LHCN-M2 (cell line): ENCODE results near the gene SLC25A41. TPM values are rescaled to one million over a fixed set of nuclear protein-coding genes. Genes with fewer than 3 reads are reported as not detected.
A peak's percentile ranks its signal among the peaks of the same experiment; 100 is the strongest.

Experiments used
- DNase-seq: peaks from one replicate; pipeline ENCODE4 v3.0.0-alpha.2; 2012; ENCODE audit warnings: low read depth
- polyA plus RNA-seq: library from polyadenylated mRNA; unstranded; fragments of >200 nt; gene quantifications from one replicate; pipeline ENCODE4 v1.2.1, GENCODE V29; 2012; ENCODE audit warnings: missing spikeins
- total RNA-seq: library from RNA; depleted of rRNA; stranded (reverse); fragments of >200 nt; gene quantifications from 2 replicates; pipeline ENCODE4 v1.2.3, GENCODE V29; 2014; rRNA removed

Gene SLC25A41
- total RNA-seq: not detected in 2 replicates
- polyA plus RNA-seq: not detected

DNA sequence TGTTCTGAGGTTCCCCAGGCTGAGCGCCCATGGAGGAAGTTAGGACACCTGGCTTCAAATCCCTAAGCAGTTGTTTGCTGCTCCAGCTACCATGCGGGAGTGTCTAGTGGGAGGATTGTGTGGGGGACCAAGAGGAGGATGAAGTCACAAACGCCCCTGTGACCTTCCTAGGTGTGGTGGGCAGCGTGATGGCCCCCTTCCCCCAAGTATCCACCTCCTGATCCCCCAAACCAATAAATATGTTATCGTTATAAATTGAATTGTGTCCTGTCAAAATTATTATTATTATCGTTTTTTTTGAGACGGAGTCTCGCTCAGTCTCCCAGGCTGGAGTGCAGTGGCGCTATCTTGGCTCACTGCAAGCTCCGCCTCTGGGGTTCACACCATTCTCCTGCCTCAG, at the start of gene SLC25A41:
Gene SLC25A41, minus strand, starts transcription at position 101 of the 400 bp plus-strand sequence. Its CDS starts 70 bp downstream, at position 31.
- DNase-seq: no peak

DNA sequence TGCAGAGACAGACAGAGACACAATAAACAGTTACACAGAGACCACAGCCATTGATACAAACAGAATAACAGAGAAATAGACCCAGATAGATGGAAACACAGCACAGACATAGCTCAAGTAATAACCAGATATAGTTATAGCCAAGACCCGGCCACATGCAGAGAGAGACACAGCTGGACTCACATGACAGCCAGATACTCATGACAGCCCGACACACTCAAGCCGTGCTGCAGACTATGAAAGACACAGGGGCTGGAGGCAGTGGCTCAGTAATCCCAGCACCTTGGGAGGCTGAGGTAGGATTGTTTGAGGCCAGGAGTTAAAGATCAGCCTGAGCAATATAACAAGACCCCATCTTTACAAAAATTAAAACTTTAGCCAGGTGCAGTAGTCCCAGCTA, 49.7 kb upstream of the SLC25A41 start:
- no peak for DNase-seq

DNA sequence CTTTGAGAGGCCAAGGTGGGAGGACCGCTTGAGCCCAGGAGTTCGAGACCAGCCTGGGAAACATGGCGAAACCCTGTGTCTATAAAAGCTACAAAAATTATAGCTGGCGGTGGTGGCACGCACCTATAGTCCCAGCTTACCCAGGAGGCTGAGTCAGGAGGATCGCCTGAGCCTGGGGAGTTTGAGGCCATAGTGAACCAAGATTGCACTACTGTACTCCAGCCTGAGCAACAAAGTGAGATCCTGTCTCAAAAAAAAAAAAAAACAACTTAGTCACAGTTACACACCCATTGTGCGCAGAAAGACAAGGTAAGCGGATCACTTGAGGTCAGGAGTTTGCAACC, 48.8 kb upstream of the SLC25A41 start:
- DNase-seq: no peak

DNA sequence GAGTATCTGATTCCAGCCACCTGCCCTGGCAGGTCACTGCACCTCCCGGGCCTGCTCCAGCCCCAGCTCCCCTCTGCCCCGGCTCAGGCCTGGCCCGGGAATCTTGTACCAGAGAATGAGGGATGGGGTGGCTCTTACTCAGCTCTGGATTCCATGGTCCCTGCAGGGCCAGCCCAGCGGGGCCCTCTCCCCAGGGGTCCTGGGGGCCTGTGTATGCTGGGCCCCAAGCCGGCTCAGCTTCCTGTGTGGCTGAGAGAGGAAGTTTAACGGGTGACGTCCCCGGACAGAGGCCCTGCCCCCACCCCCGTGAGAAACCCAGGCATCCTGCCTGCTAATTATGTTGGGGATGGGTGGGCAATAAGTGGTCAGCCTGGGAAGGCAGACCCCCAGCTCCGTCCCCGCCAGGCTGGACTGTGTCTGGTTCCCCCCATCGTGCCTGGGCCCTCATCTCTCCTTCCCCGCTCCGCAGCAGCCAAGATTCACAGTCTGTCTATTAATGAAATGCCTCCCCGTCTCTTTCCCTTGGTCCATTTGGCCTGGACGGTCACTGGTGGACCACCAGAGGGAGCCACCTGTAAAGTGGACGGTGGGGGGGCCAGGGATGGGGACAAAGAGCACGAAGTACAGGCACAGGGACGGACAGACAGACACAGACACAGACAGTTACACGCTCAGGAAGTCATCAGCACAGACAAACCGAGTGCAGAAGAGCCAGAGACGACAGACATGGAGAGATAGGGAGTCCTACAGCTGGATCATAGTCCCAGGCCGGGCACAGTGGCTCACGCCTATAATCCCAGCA, 48.2 kb upstream of the SLC25A41 start, which contains the start of gene DENND1C:
Gene DENND1C, minus strand, starts transcription at position 247 of the 802 bp plus-strand sequence. Its CDS starts 92 bp downstream, at position 155.
- no peak for DNase-seq

DNA sequence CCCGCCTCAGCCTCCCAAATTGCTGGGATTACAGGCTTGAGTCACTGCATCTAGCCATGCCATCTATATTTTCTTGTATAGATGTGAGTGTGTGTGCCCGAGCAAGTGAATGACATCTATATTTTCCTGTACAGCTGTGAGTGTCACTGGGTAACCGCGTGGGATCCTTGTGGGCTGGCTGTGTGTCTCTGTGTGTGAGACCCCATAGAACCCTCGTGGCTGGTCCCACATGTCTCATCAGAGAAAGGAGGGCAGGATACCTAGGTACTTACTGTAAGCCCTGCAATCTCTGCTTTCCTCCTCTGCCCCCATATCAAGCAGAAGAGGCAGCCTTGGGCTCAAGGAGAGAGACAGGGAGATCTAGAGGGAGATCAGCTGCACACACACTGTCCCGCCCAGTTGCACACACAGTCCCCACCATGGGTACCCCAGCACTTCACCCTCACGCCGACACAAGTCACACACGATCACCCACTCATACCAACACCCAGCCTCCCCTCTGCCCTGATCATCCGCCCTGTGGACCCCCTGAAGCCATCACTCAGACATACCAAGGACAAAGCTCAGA, 47.4 kb upstream of the SLC25A41 start:
- DNase-seq: no peak

DNA sequence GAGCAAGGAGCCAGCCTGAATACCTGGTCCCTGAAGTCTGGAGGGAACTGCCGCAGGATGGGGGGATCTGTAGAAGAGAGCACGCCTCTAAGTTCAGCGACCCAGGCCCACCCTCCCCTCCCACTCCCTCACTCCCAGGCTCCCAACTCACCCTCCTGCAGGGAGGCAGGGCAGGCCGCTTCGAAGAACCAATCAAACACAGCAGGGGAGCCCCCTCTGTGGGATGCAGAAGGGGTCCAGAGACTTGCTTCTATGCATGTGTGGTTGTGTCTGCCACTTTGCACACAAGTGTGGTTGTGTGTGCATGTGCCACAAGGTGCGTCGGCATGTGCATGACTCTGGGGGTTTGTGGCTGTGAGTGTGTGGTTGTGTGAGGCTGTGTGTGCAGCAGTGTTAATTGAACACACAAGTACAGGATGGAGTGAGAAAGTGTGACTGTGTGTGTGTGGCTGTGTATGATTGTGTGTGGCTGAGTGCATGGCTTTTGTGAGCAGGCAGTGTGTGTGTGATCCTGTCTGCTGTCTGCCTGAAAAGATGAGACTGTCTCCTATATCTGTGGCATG, 46.4 kb upstream of the SLC25A41 start:
- DNase-seq: no peak

DNA sequence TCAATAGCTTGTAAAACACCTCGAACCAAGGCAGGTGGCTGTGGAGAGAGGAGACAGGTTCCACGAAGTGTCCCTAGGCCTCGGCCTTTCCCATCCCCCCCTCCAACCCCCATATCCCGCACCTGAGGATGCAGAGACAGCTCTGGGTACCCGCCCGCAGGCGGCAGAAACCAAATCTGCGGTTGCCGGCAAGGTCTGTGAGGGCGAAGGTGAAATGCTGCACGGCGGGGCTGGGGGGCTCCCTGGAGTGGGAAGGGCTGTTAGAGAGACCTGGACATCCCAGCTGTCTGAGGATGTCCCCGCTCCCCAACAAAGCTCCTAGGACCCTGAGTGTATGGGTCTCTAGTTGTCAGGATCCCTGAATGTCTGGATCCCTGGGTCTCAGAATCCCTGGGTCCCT, 45.3 kb upstream of the SLC25A41 start:
- DNase-seq: no peak

DNA sequence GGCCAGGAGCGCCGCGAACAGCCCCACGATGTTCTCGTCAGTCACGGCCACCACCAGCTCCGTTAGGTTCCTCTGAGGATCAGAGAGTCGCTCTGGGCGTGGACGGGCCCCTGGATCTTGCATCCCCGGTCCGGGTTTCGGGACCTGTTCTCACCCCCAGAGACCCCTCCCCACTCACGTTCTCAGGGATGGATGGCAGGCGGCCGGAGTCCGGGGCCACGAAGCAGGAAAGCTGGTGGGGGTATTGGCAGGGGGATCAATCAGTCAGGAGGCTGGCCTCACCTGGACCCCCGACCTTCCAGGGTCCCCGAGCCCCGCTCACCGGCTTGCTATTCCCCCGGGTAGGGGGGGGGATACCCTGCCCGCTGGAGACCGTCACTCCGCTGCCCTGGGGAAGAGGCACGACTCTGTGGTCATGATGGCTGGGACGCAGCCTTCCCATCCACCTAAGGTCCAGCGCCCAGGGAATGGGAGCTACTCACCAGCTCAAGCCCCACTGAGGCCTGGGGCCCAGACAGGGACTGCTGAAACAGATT, 43.4 kb upstream of the SLC25A41 start:
- no peak for DNase-seq

DNA sequence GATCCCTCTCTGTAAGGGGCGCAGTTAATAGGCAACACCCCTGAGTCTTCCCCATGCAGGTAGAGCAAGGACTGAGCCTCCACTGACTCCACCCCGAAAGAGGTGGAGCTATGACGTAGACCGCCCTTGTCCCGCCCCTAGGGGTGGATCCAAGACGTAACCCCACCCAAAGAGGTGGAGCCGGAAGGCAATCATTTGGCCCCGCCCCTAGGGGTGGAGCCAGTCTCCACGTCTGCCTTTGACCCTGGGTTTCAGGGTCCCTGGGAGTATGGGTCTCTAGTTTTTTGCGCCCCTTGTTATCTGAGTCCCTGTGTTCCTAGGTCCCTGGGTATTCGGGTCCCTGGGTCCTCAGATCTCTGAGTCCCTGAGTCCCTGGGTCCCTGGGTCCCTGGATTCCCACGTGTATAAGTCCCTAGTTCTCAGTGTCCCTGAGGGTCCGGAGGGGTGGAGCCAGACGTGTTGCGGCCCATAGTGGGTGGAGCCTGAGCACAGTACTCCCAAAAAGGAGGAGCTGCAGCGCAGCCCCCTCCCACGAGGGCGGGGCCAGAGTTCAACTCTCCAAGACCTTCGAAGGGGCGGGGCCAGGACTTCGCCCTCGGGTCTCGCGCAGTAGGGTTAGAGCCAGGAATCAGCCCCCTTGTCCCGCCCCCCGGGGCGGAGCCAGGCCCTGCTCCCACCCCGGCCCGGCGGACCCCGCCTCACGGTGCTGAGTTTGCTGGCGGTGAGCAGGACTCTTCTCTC, 42.8 kb upstream of the SLC25A41 start:
- DNase-seq: peak; percentile 20

DNA sequence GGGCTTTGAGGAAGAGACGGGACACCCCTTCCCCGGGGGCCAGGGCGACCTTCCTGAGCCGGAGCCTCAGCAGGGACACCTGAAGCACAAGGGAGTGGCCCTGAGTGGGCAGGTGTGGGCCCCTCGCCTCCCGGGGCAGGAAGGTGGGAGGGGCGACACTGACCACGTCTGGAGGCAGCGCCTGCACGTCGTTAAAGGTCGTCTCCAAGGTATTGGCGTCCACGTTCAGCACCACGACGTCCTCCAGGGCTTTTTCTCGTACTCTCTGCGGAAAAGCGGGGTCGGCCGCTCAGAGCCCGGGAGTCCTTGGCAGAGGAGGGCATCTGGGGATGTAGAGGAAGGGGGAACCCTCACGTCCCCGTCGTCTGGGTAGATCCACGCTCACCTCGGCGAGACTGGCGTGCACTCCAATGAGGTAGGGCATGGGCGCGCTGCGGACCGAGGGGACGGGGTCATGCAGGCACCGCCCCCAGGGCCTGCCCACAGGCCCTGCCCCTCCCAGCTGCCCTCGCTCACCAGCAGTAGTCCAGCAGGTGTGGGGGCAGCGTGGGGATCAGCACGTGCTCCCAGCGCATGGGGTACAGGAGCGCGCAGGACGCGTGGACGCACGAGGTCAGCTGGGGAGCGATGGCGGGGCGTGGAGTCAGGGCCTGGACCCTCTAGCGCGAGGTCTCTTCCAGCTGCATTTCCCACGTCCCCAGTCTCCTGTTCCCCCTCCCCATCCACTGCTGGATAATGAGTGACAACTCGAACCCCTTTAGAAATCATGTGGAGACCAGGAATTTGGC, 42.0 kb upstream of the SLC25A41 start:
- DNase-seq: no peak

DNA sequence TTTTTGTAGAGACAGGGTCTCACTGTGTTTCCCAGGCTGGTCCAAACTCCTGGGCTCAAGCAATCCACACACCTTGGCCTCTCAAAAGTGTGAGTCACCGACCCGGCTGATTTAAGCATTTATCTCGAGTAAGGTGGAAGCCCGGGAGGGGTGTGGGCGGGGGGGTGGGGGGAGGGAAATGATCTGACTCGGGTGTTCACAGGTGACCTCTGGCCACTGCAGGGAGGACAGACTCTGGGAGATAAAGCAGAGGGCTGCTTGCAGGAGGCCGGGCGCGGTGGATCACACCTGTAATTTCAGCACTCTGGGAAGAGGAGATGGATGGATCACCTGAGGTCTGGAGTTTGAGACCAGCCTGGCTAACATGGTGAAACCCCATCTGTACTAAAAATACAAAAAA, 40.1 kb upstream of the SLC25A41 start:
- DNase-seq: no peak

DNA sequence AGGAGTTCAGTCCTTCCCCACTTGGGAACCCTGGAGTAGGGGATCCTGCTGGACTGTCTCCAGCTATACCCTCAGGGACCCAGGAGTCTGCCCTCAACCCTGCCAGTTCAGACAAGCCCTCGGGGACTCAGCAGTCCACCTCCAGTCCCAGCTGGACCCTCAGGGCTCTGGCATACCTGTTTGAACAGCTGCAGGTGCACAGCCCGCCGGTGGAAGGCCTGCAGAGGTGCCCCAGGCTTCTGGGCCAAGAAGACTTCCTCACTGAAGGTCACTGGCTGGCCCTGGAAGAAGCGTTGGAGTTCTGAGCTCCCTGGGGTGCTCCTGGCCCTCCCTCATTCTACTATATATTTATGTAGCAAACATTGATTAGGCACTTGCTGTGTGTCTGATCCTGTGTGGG, 39.1 kb upstream of the SLC25A41 start:
- no peak for DNase-seq

DNA sequence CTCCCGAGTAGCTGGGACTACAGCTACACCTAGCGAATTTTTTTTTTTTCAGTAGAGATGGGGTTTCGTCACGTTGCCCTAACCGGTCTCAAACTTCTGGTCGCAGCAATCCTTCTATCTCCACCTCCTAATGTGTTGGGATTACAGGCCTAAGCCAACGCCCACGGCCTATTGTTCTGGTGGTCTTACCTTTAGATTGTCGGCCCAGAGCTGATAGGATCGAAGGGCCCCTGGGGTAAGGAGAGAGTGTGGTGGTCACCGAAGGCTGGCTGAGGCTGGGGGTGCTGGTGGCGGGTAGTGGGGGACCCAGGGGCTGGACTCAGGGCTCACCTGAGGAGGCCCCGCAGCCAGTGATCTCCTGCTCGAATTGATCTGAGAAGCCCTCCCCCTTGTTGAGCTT, 37.5 kb upstream of the SLC25A41 start:
- no peak for DNase-seq

DNA sequence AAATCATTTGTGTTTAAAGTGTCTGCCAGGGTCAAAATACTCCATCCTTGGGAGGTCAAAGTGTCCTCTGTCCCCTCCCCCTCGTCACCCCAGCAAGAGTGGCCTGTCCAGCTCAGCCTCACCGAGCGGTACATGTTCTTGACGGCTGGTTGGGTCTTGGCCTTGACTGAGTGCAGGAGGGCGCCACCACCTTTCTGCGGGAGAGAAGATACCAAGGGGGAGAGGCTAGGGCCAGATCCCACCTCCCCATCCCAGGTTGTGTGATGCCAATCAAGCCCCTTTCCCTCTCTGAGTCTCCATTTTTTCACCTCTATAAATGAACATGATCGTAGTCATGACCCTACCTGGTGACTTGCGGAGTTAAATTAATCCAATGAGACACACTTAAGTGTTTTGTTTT, 36.6 kb upstream of the SLC25A41 start:
- DNase-seq: no peak

DNA sequence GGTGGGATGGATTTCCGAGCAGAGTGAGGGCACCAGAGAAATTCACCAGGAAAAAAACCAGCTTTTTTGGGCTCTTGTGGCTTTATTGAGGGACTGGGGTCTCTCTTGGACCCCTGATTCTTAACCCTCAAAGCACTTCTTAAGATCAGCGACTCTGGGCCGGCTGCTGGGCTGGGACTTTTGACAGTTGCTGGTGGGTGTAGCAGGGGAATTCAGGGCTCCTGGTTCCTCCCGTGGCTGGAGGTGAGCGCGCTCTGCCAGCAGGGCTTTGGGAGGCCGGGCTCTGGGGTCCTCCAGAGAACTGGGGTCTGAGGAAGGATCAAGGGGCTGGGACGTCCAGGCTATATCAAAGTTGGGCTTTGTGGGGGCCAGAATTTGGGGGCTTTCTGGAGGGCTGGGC, 33.8 kb upstream of the SLC25A41 start:
- no peak for DNase-seq

DNA sequence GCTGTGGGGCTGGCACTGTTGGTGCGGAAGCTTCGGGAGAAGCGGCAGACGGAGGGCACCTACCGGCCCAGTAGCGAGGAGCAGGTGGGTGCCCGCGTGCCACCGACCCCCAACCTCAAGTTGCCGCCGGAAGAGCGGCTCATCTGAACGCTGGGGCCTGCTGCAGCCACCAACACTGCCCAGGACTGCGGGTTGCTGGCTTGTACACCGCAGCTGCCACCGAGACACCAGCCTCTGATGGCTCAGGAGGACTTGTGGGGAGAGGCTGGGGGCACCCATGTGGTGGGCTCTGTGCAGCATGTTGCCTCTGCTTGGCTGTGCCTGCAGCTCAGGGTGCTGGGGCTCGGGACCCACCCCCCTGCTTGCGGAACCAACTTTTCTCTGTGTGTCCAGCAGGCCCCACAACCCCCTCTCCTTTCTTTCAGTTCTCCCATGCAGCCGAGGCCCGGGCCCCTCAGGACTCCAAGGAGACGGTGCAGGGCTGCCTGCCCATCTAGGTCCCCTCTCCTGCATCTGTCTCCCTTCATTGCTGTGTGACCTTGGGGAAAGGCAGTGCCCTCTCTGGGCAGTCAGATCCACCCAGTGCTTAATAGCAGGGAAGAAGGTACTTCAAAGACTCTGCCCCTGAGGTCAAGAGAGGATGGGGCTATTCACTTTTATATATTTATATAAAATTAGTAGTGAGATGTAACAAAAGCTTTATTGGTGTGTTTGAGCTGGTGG, 33.1 kb upstream of the SLC25A41 start:
- no peak for DNase-seq

DNA sequence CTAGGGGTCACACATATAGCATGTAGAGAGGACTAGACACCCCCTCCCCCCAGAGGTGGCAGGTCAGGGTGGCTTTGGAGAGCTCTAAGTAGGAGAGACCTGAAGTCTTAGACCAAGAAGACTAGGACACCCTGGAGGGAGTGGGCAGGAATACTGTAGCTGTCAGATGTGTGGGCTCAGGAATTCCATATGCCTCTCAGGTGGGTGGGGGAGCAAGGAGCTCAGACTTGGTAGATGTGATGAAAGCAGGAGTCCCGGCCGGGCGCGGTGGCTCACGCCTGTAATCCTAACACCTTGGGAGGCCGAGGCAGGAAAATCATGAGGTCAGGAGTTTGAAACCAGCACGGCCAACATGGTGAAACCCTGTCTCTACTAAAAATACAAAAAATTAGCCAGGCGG, 32.1 kb upstream of the SLC25A41 start:
- no peak for DNase-seq

DNA sequence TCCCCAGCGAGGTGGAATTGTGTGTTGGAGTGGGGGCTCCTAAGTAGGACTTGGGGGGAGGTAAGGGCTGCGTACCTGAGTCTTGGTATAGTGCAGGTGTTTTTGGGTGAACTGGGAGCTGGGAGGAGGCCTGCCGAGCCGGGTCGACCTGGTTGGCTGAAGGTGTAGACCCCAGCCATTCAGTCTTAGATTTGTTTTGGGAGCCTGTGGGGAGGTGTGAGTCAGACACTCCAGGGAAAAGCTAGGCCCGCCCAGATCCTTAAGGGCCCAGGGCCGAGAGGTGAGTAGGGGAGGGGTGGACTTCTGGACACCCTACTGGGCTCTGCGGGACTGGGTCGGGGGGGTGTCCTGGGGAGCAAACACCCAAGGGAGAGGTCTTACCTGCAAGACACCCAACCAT, 31.4 kb upstream of the SLC25A41 start:
- no peak for DNase-seq

DNA sequence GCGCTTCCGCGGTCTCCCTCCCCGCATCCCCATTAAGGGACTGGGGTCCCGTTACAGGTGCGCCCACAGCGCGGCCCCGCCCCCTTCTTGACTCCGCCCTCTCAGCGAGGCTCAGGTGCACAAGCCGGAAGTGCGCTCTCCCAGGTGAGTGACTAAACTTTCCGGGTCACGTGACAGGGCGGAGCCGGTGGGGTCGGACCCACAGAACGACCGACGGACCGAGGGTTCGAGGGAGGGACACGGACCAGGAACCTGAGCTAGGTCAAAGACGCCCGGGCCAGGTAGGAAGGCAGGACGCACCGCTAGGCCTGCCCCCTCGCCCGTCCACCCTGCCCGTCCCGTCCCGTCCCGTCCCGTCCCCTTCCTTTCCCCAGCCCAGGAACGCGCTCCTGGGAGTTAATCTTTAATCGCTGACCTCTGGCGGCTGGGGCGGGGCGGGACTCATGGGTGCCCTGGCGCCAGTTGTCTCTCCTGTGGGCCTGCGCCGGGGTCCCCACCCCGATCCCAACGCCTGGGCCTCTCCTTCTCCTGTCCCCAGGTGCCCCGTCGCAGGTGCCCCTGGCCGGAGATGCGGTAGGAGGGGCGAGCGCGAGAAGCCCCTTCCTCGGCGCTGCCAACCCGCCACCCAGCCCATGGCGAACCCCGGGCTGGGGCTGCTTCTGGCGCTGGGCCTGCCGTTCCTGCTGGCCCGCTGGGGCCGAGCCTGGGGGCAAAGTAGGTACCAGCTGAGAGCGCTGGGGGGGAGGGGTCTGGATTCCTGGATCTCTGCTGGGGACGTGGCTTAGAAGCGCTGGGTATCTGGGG, 30.7 kb upstream of the SLC25A41 start, which contains the start of gene CRB3:
Gene CRB3, plus strand, starts transcription at position 202 of the 804 bp plus-strand sequence. Its CDS starts 431 bp downstream, at position 633.
- no peak for DNase-seq
